Measurements from ENCODE around the gene SPRY4. TPM values are rescaled to one million over a fixed set of nuclear protein-coding genes. Genes with fewer than 3 reads are reported as not detected.

The SPRY4 gene
- total and polyA plus RNA-seq, 4 donors: 2.7 to 9.6 (median 4.9) TPM

GRCh38 chr5:142292249-142292648, 32.6 kb downstream of the SPRY4 start:
- TF ChIP-seq NR2F2 (IDR thresholded peaks at IDR 0.05): no peak
- no peak for TF ChIP-seq RXRA (IDR thresholded peaks at IDR 0.05)
- no peak for TF ChIP-seq FOXA1 (IDR thresholded peaks at IDR 0.05)
- no peak for TF ChIP-seq RAD21 (IDR thresholded peaks at IDR 0.05)
- no peak for TF ChIP-seq HNF4G (IDR thresholded peaks at IDR 0.05)
- no peak for TF ChIP-seq SP1 (IDR thresholded peaks at IDR 0.05)
- Histone ChIP-seq H3K9ac (ENCODE audit: low read depth in 1 of 2, low read length in 2 of 2) (no peak overlapping the region), H3K4me1 (ENCODE audit: control insufficient read depth in 4 of 4, insufficient read depth in 4 of 4, low read length in 3 of 4) (peaks cover 0 to 9% (median 3%) of the 10 kb centered on the region in 4 donors), H3K9me3 (ENCODE audit: control insufficient read depth in 4 of 4, low read length in 3 of 4) (no peaks in the 10 kb centered on the region), H3K4me3 (ENCODE audit: low read depth in 1 of 3, low read length in 3 of 3) (no peak overlapping the region), H3K27ac (ENCODE audit: low read depth in 1 of 2, low read length in 2 of 2) (no peak overlapping the region), H3K36me3 (ENCODE audit: control insufficient read depth in 4 of 4, insufficient read depth in 3 of 4, low read depth in 1 of 4, low read length in 3 of 4) (no peaks in the 10 kb centered on the region), H3K27me3 (ENCODE audit: control insufficient read depth in 4 of 4, insufficient read depth in 4 of 4, low read length in 3 of 4) (no peaks in the 10 kb centered on the region)
- no peak for DNase-seq (ENCODE audit: low spot score)
- WGBS: 81% methylated on average over 5 of the region's 5 CpGs

- WGBS: 62% methylated on average over 5 of the region's 5 CpGs
- H3K27ac ChIP-seq (ENCODE audit: low read depth in 1 of 2, low read length in 2 of 2): no peak overlapping the region
- no peaks in the 10 kb centered on the region for H3K36me3 ChIP-seq (ENCODE audit: control insufficient read depth in 4 of 4, insufficient read depth in 3 of 4, low read depth in 1 of 4, low read length in 3 of 4)
- no peak overlapping the region for H3K4me3 ChIP-seq (ENCODE audit: low read depth in 1 of 3, low read length in 3 of 3)
- H3K9me3 ChIP-seq (ENCODE audit: control insufficient read depth in 4 of 4, low read length in 3 of 4): no peaks in the 10 kb centered on the region
- no peak for TF ChIP-seq RAD21 (IDR thresholded peaks at IDR 0.05)
- no peak for TF ChIP-seq YY1 (IDR thresholded peaks at IDR 0.05)
- TF ChIP-seq FOXA1 (IDR thresholded peaks at IDR 0.05): no peak
- no peak for TF ChIP-seq NR2F2 (IDR thresholded peaks at IDR 0.05)
- TF ChIP-seq EGR1 (IDR thresholded peaks at IDR 0.05; ENCODE audit: low read depth in 2 of 2): no peak
- TF ChIP-seq CTCF (IDR thresholded peaks at IDR 0.05; ENCODE audit: low read depth, low read length, missing input control): no peak
- TF ChIP-seq ATF3 (IDR thresholded peaks at IDR 0.05): no peak
- no peak for TF ChIP-seq JUND (IDR thresholded peaks at IDR 0.05)
- TF ChIP-seq REST (IDR thresholded peaks at IDR 0.05): no peak
- no peak for TF ChIP-seq SP1 (IDR thresholded peaks at IDR 0.05)
- no peak for TF ChIP-seq RXRA (IDR thresholded peaks at IDR 0.05)
- TF ChIP-seq ZBTB33 (IDR thresholded peaks at IDR 0.05): no peak
- TF ChIP-seq FOXA2 (IDR thresholded peaks at IDR 0.05): no peak
- H3K27me3 ChIP-seq (ENCODE audit: control insufficient read depth in 4 of 4, insufficient read depth in 4 of 4, low read length in 3 of 4): no peaks in the 10 kb centered on the region
- peaks cover 0 to 5% (median 2%) of the 10 kb centered on the region in 4 donors for H3K4me1 ChIP-seq (ENCODE audit: control insufficient read depth in 4 of 4, insufficient read depth in 4 of 4, low read length in 3 of 4)
- no peak for DNase-seq (ENCODE audit: low spot score)
- H3K9ac ChIP-seq (ENCODE audit: low read depth in 1 of 2, low read length in 2 of 2): no peak overlapping the region
Observed at GRCh38 chr5:142290577-142291299, 34.1 kb downstream of the SPRY4 start.

Measured in liver (tissue), 9 donors.